Inferior parietal cortex (tissue), 1 donor: ENCODE data around the gene MEAF6.
"Not testable (repeated sequence)": the region's sequence is repeated elsewhere in the genome, so short reads cannot be mapped to it uniquely, and the experiment has no call there.

Source experiments
- DNase-seq: peaks from one replicate; pipeline ENCODE4 v3.0.0-alpha.2; 2016; ENCODE audit errors: extremely low spot score

Gene MEAF6

DNA sequence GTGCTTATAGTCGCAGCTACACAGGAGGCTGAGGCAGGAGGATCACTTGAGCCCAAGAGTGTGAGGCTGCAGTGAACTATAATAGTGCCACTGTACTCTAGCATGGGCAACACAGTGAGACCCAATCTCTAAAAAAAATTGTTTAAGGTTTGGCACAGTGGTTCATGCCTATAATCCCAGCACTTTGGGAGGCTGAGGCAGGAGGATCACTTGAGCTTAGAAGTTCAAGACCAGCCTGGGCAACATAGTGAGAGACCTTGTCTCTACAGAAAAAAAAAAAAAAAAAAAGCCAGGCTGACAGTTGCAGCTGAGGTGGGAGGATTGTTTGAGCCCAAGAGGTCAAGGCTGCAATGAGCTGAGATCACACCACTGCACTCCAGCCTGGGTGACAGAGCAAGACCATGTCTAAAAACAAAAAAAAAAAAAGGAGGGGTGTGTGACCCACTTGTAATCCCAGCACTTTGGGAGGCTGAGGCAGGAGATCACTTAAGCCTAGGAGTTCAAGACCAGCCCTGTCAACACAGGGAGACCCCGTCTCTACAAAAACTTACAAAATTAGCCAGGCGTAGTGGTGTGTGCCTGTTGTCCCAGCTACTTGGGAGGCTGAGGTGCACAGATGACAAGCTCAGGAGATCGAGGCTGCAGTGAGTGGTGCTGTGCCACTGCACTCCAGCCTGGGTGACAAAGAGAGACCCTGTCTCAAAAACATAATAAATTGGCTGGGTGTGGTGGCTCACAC is 18.0 kb upstream of the MEAF6 start:
- not testable (repeated sequence) for DNase-seq

GRCh38 chr1:37529888-37530287 is 15.3 kb upstream of the MEAF6 start:
- not testable (repeated sequence) for DNase-seq

- DNase-seq: no peak
Measured at GRCh38 chr1:37519613-37520012, 5.0 kb upstream of the MEAF6 start.

- DNase-seq: not testable (repeated sequence)
Measured at GRCh38 chr1:37518929-37519328, 4.4 kb upstream of the MEAF6 start.

DNA sequence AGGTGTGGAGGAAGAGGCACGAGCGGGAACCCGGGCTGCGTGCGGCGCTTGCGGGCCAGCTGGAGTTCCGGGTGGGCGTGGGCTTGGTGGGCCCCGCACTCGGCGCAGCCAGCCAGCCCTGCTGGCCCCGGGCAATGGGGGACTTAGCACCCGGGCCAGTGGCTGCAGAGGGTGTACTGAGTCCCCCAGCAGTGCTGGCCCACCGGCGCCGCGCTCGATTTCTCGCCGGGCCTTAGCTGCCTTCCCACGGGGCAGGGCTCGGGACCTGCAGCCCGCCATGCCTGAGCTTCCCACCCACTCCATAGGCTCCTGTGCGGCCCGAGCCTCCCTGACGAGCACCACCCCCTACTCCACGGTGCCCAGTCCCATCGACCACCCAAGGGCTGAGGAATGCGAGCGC is 3.7 kb upstream of the MEAF6 start:
- DNase-seq: not testable (repeated sequence)

DNA sequence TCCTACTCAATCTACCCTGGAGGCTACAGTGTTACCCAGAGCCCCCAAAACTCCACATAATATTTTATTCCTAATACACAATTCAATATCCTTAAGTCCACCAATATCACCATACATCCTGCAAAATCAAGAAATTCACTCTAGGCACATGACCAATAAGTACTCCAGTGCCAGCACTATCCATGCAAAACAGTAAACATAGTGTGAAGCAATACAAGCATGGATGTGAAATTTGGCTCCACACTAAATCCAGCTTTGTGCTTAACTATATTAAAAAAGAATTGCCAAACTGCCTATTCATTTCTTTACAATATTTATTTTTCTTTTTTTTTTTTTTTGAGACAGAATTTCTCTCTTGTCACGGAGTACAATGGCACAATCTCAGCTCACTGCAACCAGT is 3.0 kb upstream of the MEAF6 start:
- DNase-seq: no peak

GRCh38 chr1:37515185-37516034 is 844 bp upstream of the MEAF6 start:
- no peak for DNase-seq

DNA sequence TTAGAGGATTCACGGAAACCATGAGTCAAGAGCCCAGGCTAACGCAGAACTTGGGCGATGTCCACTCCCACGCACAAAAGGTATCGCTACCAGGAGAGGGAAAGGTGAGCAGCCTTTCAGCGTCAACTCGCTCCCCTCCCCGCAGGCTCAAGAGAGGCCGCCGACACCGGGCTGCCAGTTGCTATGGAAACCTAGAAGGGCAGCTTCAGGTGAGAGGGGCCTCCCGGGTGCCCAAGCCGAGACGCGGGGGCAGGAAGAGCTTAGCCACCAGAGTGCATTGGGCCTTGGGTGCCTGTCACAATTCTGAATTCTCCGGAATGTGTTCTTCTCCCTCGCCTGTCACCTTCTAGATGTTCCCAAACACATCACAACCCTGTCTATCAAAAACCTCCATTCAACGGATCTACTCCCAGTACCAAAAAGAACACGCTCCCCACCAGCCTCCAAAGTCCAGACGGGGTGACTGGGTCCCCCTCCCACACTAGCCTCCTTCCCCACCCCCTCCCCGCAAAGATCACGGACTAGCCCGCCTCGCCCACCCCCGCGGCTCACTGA is 694 bp downstream of the MEAF6 start:
- DNase-seq: no peak

DNA sequence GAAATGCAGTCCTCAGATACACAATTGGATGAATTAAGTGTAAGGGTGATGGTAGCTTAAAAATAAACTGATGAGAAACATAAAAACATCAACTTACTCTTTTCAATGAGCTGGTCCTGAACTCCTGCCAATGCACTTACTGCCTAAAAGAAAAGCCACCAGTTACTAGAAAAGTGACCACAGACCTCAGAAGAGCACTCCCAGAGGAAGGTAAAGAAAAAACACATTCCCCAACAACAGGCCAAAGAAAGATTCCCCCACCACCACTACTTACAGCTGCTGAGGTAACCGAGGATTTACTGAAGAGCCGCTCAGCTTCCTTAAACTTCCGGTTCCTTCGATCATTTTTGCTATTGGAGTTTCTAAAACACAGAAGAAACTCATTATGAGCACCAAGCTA is 5.4 kb downstream of the MEAF6 start:
- no peak for DNase-seq

DNA sequence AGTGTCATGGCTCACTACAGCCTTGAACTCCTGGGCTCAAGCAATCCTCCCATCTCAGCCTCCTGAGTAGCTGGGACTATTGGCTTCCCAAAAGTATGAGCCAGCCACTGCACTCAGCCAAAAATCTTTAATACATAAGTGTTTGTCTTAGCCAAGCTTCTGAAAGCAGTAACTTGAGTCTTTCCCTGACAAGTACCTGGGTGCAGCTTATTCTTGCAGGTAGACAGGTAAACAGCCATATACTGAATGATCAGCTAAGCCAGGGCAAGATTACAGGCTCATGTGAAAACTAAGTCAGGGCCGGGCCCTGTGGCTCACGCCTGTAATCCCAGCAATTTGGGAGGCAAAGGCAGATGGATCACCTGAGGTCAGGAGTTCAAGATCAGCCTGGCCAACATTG is 7.8 kb downstream of the MEAF6 start:
- DNase-seq: no peak

- DNase-seq: not testable (repeated sequence)
Measured at GRCh38 chr1:37502791-37503190, 11.8 kb downstream of the MEAF6 start.

- no peak for DNase-seq
Measured at GRCh38 chr1:37502104-37502503, 12.5 kb downstream of the MEAF6 start.

GRCh38 chr1:37501661-37502060 is 12.9 kb downstream of the MEAF6 start:
- no peak for DNase-seq

GRCh38 chr1:37498872-37499617 is 15.5 kb downstream of the MEAF6 start:
- peak; percentile 45 for DNase-seq

DNA sequence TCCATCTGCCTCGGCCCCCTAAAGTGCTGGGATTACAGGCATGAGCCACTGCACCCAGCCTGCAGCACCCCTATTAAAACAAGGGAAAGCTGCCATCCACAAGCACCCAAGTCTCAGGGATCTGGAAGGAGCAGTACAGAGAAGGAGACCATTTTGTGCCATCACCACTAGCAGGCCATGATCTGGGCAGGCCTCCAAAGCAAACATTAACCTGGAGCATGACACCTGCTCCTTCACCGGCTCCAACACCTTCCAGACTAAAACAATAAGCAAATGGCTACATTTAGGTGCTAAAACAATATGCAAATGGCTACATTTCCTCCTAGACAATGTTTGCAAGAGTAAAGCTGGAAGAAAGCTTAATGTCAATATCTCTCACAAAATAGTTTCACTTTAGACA is 16.7 kb downstream of the MEAF6 start:
- DNase-seq: no peak

DNA sequence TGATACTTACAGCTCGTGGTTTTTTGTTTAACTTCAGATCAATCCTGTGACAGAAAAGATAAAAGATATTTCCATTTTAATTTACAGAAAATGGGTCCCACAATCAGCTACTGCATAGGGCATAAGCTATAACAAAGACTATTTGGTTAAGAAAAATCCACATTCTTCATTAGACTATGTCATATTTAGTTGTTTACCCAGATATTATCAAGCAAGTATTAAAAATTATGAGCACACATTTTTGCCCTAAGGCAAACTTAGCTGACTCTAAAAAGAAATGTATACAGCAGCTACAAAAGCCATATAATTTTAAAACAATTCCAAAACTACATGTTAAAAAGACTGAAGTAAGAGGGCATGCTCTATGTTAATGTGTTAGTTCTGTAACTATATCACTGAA is 18.7 kb downstream of the MEAF6 start:
- DNase-seq: no peak

- no peak for DNase-seq
Measured at GRCh38 chr1:37493336-37494098, 21.0 kb downstream of the MEAF6 start.

DNA sequence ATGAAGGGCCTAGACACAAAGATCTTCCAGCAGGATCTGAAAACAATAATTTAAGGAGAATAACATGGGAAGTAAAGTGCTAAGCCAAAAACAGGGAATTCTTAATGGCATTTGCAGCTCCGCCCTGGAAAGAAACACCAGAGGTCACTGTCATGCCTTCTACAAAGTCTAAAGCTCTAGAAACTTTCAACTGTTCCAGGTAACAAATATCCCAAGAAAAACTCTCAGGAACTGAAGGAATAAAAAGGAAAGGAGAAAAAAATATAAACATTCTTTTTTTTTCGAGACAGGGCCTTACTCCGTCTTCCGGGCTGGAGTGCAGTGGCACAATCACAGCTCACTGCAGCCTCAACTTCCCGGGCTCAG is 27.0 kb downstream of the MEAF6 start:
- no peak for DNase-seq

DNA sequence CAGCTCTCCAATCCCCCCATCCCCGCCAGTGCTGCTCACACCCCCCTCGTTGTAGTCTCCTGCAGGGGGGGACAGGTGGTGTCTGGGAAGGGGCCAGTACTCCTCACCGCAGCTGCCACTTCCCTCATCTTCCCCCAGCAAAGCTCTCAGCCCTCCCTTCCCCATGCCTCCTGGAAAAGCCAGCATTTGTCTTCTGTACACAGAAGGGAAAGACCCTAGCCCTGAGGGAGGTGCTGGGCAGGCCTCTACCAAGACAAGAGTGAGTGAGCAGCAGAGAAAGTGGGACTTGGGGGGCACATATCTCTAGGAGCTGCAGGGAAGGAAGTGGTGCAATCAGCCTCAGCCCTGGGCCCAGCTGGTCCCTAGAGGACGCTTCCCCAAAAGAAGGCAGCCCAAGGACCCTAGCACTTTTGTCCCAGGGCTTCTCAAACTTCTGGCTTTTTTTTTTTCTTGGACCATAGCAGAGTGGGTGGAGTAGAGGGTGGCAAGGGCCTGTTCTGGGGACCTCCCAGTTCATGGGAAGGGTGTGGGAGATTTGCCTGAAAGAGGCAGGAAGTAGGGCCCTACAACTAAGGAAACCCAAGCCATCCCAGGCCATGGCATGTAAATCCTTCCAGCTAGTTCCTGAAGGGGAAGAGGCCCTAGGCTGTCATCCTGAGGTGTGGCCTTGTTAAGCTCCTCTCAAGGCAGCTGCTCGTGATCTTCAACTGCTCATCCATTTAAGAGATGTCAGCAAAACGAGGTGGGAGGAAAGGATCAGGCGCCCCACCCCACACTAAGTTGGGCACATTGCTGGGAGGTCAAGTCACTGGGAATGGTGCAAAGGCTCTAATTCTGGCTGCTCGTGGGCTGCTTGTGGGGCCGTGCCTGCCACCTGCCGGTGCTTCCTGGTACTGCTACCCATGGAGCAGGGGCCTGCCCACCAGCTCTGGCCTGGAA is 27.6 kb downstream of the MEAF6 start:
- peak; percentile 64 for DNase-seq
